ENCODE data around the gene KIR2DL4.
"Not testable (repeated sequence)": the region's sequence is repeated elsewhere in the genome, so short reads cannot be mapped to it uniquely, and the experiment has no call there.

KIR2DL4 gene

DNA sequence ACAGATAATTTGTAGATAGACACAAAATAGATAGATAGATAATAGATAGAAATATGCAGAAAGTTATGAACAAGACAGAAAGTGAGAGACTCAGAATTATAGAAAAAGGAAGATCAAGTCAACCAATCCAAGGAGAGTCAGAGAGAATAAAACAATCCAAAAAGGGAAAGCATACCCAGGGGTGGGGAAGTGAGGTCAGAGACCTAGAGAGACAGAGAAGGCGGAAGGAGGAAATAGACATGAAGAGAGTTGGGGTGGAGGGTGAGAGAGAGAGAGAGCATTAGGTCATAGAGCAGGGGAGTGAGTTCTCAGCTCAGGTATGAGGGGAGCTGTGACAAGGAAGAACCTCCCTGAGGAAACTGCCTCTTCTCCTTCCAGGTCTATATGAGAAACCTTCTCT, 51.8 kb downstream of the KIR2DL4 start:
- in situ Hi-C loops (cut with HindIII; ENCODE audit: low pct_ligation_motif_present, low pct_unique_long_range_greater_than_20kb, low sequenced_read_pairs); DNase-seq: not testable (repeated sequence)

- DNase-seq; in situ Hi-C loops (cut with HindIII; ENCODE audit: low pct_ligation_motif_present, low pct_unique_long_range_greater_than_20kb, low sequenced_read_pairs): not testable (repeated sequence)
Measured at GRCh38 chr19:54858476-54858875, 55.1 kb downstream of the KIR2DL4 start.

GRCh38 chr19:54859421-54859820, 56.0 kb downstream of the KIR2DL4 start:
- DNase-seq; in situ Hi-C loops (cut with HindIII; ENCODE audit: low pct_ligation_motif_present, low pct_unique_long_range_greater_than_20kb, low sequenced_read_pairs): not testable (repeated sequence)

DNA sequence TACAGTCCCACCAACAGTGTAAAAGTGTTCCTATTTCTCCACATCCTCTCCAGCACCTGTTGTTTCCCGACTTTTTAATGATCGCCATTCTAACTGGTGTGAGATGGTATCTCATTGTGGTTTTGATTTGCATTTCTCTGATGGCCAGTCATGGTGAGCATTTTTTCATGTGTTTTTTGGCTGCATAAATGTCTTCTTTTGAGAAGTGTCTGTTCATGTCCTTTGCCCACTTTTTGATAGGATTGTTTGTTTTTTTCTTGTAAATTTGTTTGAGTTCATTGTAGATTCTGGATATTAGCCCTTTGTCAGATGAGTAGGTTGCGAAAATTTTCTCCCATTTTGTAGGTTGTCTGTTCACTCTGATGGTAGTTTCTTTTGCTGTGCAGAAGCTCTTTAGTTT, 60.0 kb downstream of the KIR2DL4 start:
- in situ Hi-C loops (cut with HindIII; ENCODE audit: low pct_ligation_motif_present, low pct_unique_long_range_greater_than_20kb, low sequenced_read_pairs) = not testable (repeated sequence)

More for the DNA sequence above, 60.0 kb downstream of the KIR2DL4 start:
- DNase-seq = not testable (repeated sequence)

Measured in ACHN (cell line).